HEK293 (cell line): Measurements from ENCODE around the gene MAPKAP1.

ENCODE experiments used
- FEZF1 ChIP-seq: fragments of 450-650 bp; formaldehyde crosslinking; IDR thresholded peaks from 2 replicates; pipeline ENCODE4 v1.5.1; 2016; ENCODE audit warnings: missing biosample characterization, missing genetic modification characterization
- GLI2 ChIP-seq: fragments of 450-650 bp; formaldehyde crosslinking; IDR thresholded peaks from 2 replicates; pipeline ENCODE4; 2017; ENCODE audit warnings: missing biosample characterization, missing genetic modification characterization, low read depth, borderline replicate concordance
- HIC1 ChIP-seq: fragments of 450-650 bp; formaldehyde crosslinking; IDR thresholded peaks from 2 replicates; pipeline ENCODE4 v1.5.1; 2016; ENCODE audit warnings: missing biosample characterization, missing genetic modification characterization
- KLF10 ChIP-seq: fragments of 450-650 bp; IDR thresholded peaks from 2 replicates; pipeline ENCODE4 v1.5.1; 2018; ENCODE audit warnings: missing biosample characterization, mild to moderate bottlenecking, missing genetic modification characterization
- PRDM1 ChIP-seq: fragments of 450-650 bp; formaldehyde crosslinking; IDR thresholded peaks from 2 replicates; pipeline ENCODE4; 2016; ENCODE audit warnings: missing biosample characterization, missing genetic modification characterization
- PRDM10 ChIP-seq: fragments of 450-650 bp; formaldehyde crosslinking; IDR thresholded peaks from 2 replicates; pipeline ENCODE4 v1.5.1; 2016; ENCODE audit warnings: missing biosample characterization, missing genetic modification characterization
- SP2 ChIP-seq: fragments of 450-650 bp; formaldehyde crosslinking; IDR thresholded peaks from 2 replicates; pipeline ENCODE4 v1.5.1; 2016; ENCODE audit warnings: missing biosample characterization, missing genetic modification characterization
- ZEB2 ChIP-seq: fragments of 450-650 bp; formaldehyde crosslinking; IDR thresholded peaks from 2 replicates; pipeline ENCODE4 v1.5.1; 2016; ENCODE audit warnings: missing biosample characterization, missing genetic modification characterization
- ZNF146 ChIP-seq: fragments of 450-650 bp; formaldehyde crosslinking; IDR thresholded peaks from 2 replicates; pipeline ENCODE4 v1.5.1; 2016; ENCODE audit warnings: missing biosample characterization, missing genetic modification characterization
- ZNF2 ChIP-seq: fragments of 450-650 bp; formaldehyde crosslinking; IDR thresholded peaks from 2 replicates; pipeline ENCODE4 v1.5.1; 2016; ENCODE audit warnings: missing biosample characterization, missing genetic modification characterization
- ZNF214 ChIP-seq: fragments of 450-650 bp; formaldehyde crosslinking; IDR thresholded peaks from 2 replicates; pipeline ENCODE4 v1.5.1; 2017; ENCODE audit warnings: missing biosample characterization, mild to moderate bottlenecking, missing genetic modification characterization, borderline replicate concordance
- ZNF24 ChIP-seq: fragments of 450-650 bp; formaldehyde crosslinking; IDR thresholded peaks from 2 replicates; pipeline ENCODE4 v1.5.1; 2016; ENCODE audit warnings: missing biosample characterization, missing genetic modification characterization
- ZNF292 ChIP-seq: fragments of 450-650 bp; formaldehyde crosslinking; IDR thresholded peaks from 2 replicates; pipeline ENCODE4 v1.5.1; 2016; ENCODE audit warnings: low read depth, missing biosample characterization, missing genetic modification characterization, borderline replicate concordance
- ZNF335 ChIP-seq: fragments of 450-650 bp; formaldehyde crosslinking; conservative IDR thresholded peaks from 2 replicates; pipeline ENCODE4 v1.5.1; 2016; ENCODE audit warnings: missing biosample characterization, missing genetic modification characterization
- ZNF394 ChIP-seq: fragments of 450-650 bp; formaldehyde crosslinking; IDR thresholded peaks from 2 replicates; pipeline ENCODE4 v1.5.1; 2016; ENCODE audit warnings: missing biosample characterization, missing genetic modification characterization, mild to moderate bottlenecking, moderate library complexity, borderline replicate concordance
- ZNF600 ChIP-seq: fragments of 450-650 bp; formaldehyde crosslinking; IDR thresholded peaks from 2 replicates; pipeline ENCODE4 v1.5.1; 2016; ENCODE audit warnings: missing biosample characterization, missing genetic modification characterization
- ZNF629 ChIP-seq: fragments of 450-650 bp; formaldehyde crosslinking; IDR thresholded peaks from 2 replicates; pipeline ENCODE4 v1.5.1; 2017; ENCODE audit warnings: missing biosample characterization, missing genetic modification characterization
- ZNF645 ChIP-seq: fragments of 450-650 bp; formaldehyde crosslinking; IDR thresholded peaks from 2 replicates; pipeline ENCODE4; 2016; ENCODE audit warnings: missing biosample characterization, missing genetic modification characterization
- ZNF777 ChIP-seq: fragments of 450-650 bp; formaldehyde crosslinking; IDR thresholded peaks from 2 replicates; pipeline ENCODE4 v1.5.1; 2017; ENCODE audit warnings: missing biosample characterization, missing genetic modification characterization, borderline replicate concordance
- ZSCAN4 ChIP-seq: fragments of 450-650 bp; formaldehyde crosslinking; IDR thresholded peaks from 2 replicates; pipeline ENCODE4 v1.5.1; 2017; ENCODE audit warnings: missing biosample characterization, missing genetic modification characterization
- TF ChIP-seq, protein P1 (sequence below): fragments of 450-650 bp; formaldehyde crosslinking; IDR thresholded peaks from 2 replicates; pipeline ENCODE4 v1.5.1; 2016; ENCODE audit warnings: missing biosample characterization, missing genetic modification characterization
- TF ChIP-seq, protein P2 (sequence below): fragments of 450-650 bp; formaldehyde crosslinking; IDR thresholded peaks from 2 replicates; pipeline ENCODE4 v1.5.1; 2016; ENCODE audit warnings: missing biosample characterization, missing genetic modification characterization
- TF ChIP-seq, protein P3 (sequence below): fragments of 450-650 bp; formaldehyde crosslinking; IDR thresholded peaks from 2 replicates; pipeline ENCODE4 v1.5.1; 2016; ENCODE audit warnings: missing biosample characterization, missing genetic modification characterization

Gene MAPKAP1

GRCh38 chr9:125674981-125675973 is 31.7 kb downstream of the MAPKAP1 start (continued):
- TF ChIP-seq PRDM10 = peak; percentile 72
- TF ChIP-seq SP2 (tag by site-specific recombination) = no peak
- peak; percentile 73 for TF ChIP-seq ZEB2 (tag by site-specific recombination)
- TF ChIP-seq, protein P1, sequence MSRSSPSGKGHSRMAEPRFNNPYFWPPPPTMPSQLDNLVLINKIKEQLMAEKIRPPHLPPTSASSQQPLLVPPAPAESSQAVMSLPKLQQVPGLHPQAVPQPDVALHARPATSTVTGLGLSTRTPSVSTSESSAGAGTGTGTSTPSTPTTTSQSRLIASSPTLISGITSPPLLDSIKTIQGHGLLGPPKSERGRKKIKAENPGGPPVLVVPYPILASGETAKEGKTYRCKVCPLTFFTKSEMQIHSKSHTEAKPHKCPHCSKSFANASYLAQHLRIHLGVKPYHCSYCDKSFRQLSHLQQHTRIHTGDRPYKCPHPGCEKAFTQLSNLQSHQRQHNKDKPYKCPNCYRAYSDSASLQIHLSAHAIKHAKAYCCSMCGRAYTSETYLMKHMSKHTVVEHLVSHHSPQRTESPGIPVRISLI (tag by site-specific recombination) = 0 out of 2 replicates have a peak, but pooled peaks have one; percentile 19
- no peak for TF ChIP-seq ZSCAN4
- no peak for TF ChIP-seq ZNF2 (tag by site-specific recombination)
- peak; percentile 20; the same call in 1 of the 2 replicates for TF ChIP-seq ZNF335 (tag by site-specific recombination)
- no peak for TF ChIP-seq ZNF394 (tag by site-specific recombination)
- TF ChIP-seq, protein P2, sequence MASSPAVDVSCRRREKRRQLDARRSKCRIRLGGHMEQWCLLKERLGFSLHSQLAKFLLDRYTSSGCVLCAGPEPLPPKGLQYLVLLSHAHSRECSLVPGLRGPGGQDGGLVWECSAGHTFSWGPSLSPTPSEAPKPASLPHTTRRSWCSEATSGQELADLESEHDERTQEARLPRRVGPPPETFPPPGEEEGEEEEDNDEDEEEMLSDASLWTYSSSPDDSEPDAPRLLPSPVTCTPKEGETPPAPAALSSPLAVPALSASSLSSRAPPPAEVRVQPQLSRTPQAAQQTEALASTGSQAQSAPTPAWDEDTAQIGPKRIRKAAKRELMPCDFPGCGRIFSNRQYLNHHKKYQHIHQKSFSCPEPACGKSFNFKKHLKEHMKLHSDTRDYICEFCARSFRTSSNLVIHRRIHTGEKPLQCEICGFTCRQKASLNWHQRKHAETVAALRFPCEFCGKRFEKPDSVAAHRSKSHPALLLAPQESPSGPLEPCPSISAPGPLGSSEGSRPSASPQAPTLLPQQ = no peak
- no peak for TF ChIP-seq GLI2 (tag by site-specific recombination)
- peak; percentile 45 for TF ChIP-seq PRDM1 (tag by site-specific recombination)
- TF ChIP-seq HIC1 = peak; percentile 74
- no peak for TF ChIP-seq ZNF214 (tag by site-specific recombination)
- TF ChIP-seq ZNF600 (tag by site-specific recombination) = peak; percentile 95
- TF ChIP-seq ZNF777 (tag by site-specific recombination) = no peak
- peak; percentile 52; the same call in 1 of the 2 replicates for TF ChIP-seq KLF10 (tag by site-specific recombination)
- TF ChIP-seq FEZF1 (tag by site-specific recombination) = peak; percentile 54; the same call in 1 of the 2 replicates
- no peak for TF ChIP-seq ZNF146 (tag by site-specific recombination)
- TF ChIP-seq ZNF629 (tag by site-specific recombination) = peak; percentile 88
- TF ChIP-seq ZNF24 (tag by site-specific recombination) = 0 out of 2 replicates have a peak, but pooled peaks have one; percentile 33
- TF ChIP-seq ZNF645 (tag by site-specific recombination) = no peak
- TF ChIP-seq ZNF292 (tag by site-specific recombination) = no peak
- TF ChIP-seq, protein P3, sequence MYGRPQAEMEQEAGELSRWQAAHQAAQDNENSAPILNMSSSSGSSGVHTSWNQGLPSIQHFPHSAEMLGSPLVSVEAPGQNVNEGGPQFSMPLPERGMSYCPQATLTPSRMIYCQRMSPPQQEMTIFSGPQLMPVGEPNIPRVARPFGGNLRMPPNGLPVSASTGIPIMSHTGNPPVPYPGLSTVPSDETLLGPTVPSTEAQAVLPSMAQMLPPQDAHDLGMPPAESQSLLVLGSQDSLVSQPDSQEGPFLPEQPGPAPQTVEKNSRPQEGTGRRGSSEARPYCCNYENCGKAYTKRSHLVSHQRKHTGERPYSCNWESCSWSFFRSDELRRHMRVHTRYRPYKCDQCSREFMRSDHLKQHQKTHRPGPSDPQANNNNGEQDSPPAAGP (tag by site-specific recombination) = no peak
- TF ChIP-seq, all 188 proteins: peak for 18
